Daoy (cell line): ENCODE results near the gene PTPRN2. TPM values are rescaled to one million over a fixed set of nuclear protein-coding genes. Genes with fewer than 3 reads are reported as not detected.
"Not testable (repeated sequence)": the region's sequence is repeated elsewhere in the genome, so short reads cannot be mapped to it uniquely, and the experiment has no call there.

Experiments
- DNase-seq: peaks from one replicate; pipeline ENCODE4 v3.0.0-alpha.2; 2015; ENCODE audit warnings: low read depth
- total RNA-seq: library from RNA; depleted of rRNA; stranded (reverse); fragments of >200 nt; shearing (Covaris generic); gene quantifications from 2 replicates; pipeline ENCODE4 v1.2.3, GENCODE V29; 2014; rRNA removed

The PTPRN2 gene
- total RNA-seq, 1 experiment from 2014 or later, result 8.3 TPM

GRCh38 chr7:157493017-157493416 lies 1094.6 kb downstream of the PTPRN2 start:
- DNase-seq, result no peak

- DNase-seq, result peak; percentile 95
Observed at GRCh38 chr7:157490465-157490912, 1097.1 kb downstream of the PTPRN2 start.

- not testable (repeated sequence) for DNase-seq
Observed at GRCh38 chr7:157489870-157490269, 1097.8 kb downstream of the PTPRN2 start.

Other genes with a start within 250 kb of the PTPRN2 start
- gene NCAPG2, start 117.0 kb upstream of the PTPRN2 start, total RNA-seq, result 57.2 and 60.1 TPM in 2 replicates
- gene ESYT2, start 241.7 kb upstream of the PTPRN2 start, total RNA-seq, result 60.4 and 66.3 TPM in 2 replicates